Activated naive CD8-positive, alpha-beta T cell treated with anti-CD3 and anti-CD28 coated beads, Interleukin-2, amount 50 U/mL, for 24 hours (primary cell): ENCODE results near the gene HLA-A.
"Not testable (repeated sequence)": the region's sequence is repeated elsewhere in the genome, so short reads cannot be mapped to it uniquely, and the experiment has no call there.

Source experiments
- ATAC-seq: fragments of 150-1000 bp; cut with Tn5 transposase; one replicate; pipeline ENCODE4 v1.10.0; 2021
- DNase-seq: peaks from one replicate; pipeline ENCODE4 v3.0.0; 2021
- H3K27ac Mint-ChIP-seq: one replicate; pipeline ENCODE4 v1.8.0; 2021; ENCODE audit warnings: mild to moderate bottlenecking, mixed read lengths
- H3K27me3 Mint-ChIP-seq: one replicate; pipeline ENCODE4 v1.8.0; 2021; ENCODE audit warnings: mixed read lengths
- H3K36me3 Mint-ChIP-seq: one replicate; pipeline ENCODE4 v1.8.0; 2021; ENCODE audit warnings: low read depth, mixed read lengths
- H3K4me1 Mint-ChIP-seq: one replicate; pipeline ENCODE4 v1.8.0; 2021; ENCODE audit warnings: mixed read lengths
- H3K4me3 Mint-ChIP-seq: one replicate; pipeline ENCODE4 v1.8.0; 2021; ENCODE audit warnings: mild to moderate bottlenecking, moderate library complexity, mixed read lengths
- H3K9me3 Mint-ChIP-seq: one replicate; pipeline ENCODE4 v1.8.0; 2021; ENCODE audit warnings: mixed read lengths

Gene HLA-A

GRCh38 chr6:29925321-29925720 is 17.0 kb upstream of the HLA-A start:
- DNase-seq, result no peak
- Mint-ChIP-seq H3K36me3 (peaks cover 30% of the 10 kb centered on the region), H3K4me1 (peaks cover 49% of the 10 kb centered on the region), H3K27me3 (no peaks in the 10 kb centered on the region), H3K27ac (peak overlapping the region; percentile 95), H3K4me3 (peak overlapping the region; percentile 92), H3K9me3 (no peaks in the 10 kb centered on the region)
- no peak for ATAC-seq

GRCh38 chr6:29925727-29926412 is 16.5 kb upstream of the HLA-A start:
- H3K9me3 Mint-ChIP-seq, result no peaks in the 10 kb centered on the region

GRCh38 chr6:29926413-29927274 is 15.7 kb upstream of the HLA-A start:
- H3K4me3 Mint-ChIP-seq, result peak overlapping the region; percentile 92
- peaks cover 49% of the 10 kb centered on the region for H3K4me1 Mint-ChIP-seq
- ATAC-seq (peak; percentile 87), DNase-seq (peak; percentile 84)
- H3K27ac Mint-ChIP-seq, result peak overlapping the region; percentile 95
- H3K36me3 Mint-ChIP-seq, result peaks cover 33% of the 10 kb centered on the region
- no peaks in the 10 kb centered on the region for H3K27me3 Mint-ChIP-seq
- no peaks in the 10 kb centered on the region for H3K9me3 Mint-ChIP-seq

More at GRCh38 chr6:29925727-29926412, 16.5 kb upstream of the HLA-A start:
- H3K27me3 Mint-ChIP-seq, result no peaks in the 10 kb centered on the region
- H3K4me3 Mint-ChIP-seq, result peak overlapping the region; percentile 92
- H3K27ac Mint-ChIP-seq, result peak overlapping the region; percentile 95
- ATAC-seq (peak; percentile 9), DNase-seq (peak; percentile 41)
- H3K4me1 Mint-ChIP-seq, result peaks cover 49% of the 10 kb centered on the region
- H3K36me3 Mint-ChIP-seq, result peaks cover 32% of the 10 kb centered on the region

- Mint-ChIP-seq H3K27me3 (no peaks in the 10 kb centered on the region), H3K4me1 (peaks cover 49% of the 10 kb centered on the region), H3K9me3 (no peaks in the 10 kb centered on the region), H3K4me3 (peak overlapping the region; percentile 92), H3K36me3 (peaks cover 33% of the 10 kb centered on the region), H3K27ac (peak overlapping the region; percentile 95)
- ATAC-seq (no peak), DNase-seq (no peak)
Observed at GRCh38 chr6:29927275-29927569, 15.1 kb upstream of the HLA-A start.

GRCh38 chr6:29927841-29928388 is 14.4 kb upstream of the HLA-A start:
- ATAC-seq (no peak), DNase-seq (no peak)
- Mint-ChIP-seq H3K9me3 (no peaks in the 10 kb centered on the region), H3K27me3 (no peaks in the 10 kb centered on the region), H3K4me1 (peaks cover 49% of the 10 kb centered on the region), H3K4me3 (peak overlapping the region; percentile 92), H3K36me3 (peaks cover 33% of the 10 kb centered on the region), H3K27ac (peak overlapping the region; percentile 95)

GRCh38 chr6:29930047-29930446 is 12.3 kb upstream of the HLA-A start:
- Mint-ChIP-seq H3K27ac (peak overlapping the region; percentile 38), H3K4me1 (peaks cover 37% of the 10 kb centered on the region), H3K36me3 (peaks cover 34% of the 10 kb centered on the region)
- H3K4me3 Mint-ChIP-seq, H3K9me3 Mint-ChIP-seq, DNase-seq, ATAC-seq, H3K27me3 Mint-ChIP-seq: not testable (repeated sequence)

- Mint-ChIP-seq H3K4me3 (no peak overlapping the region), H3K27ac (no peak overlapping the region), H3K27me3 (no peaks in the 10 kb centered on the region), H3K4me1 (peaks cover 11% of the 10 kb centered on the region), H3K9me3 (peaks cover 3% of the 10 kb centered on the region), H3K36me3 (peaks cover 18% of the 10 kb centered on the region)
- ATAC-seq (no peak), DNase-seq (no peak)
Observed at GRCh38 chr6:29933955-29934354, 8.4 kb upstream of the HLA-A start.

- ATAC-seq (no peak), DNase-seq (no peak)
- H3K27ac Mint-ChIP-seq, result no peak overlapping the region
- H3K27me3 Mint-ChIP-seq, result no peaks in the 10 kb centered on the region
- H3K4me1 Mint-ChIP-seq, result peaks cover 5% of the 10 kb centered on the region
- H3K9me3 Mint-ChIP-seq, result peaks cover 3% of the 10 kb centered on the region
- H3K4me3 Mint-ChIP-seq, result no peak overlapping the region
- H3K36me3 Mint-ChIP-seq, result peaks cover 6% of the 10 kb centered on the region
Observed at GRCh38 chr6:29935273-29935955, 6.9 kb upstream of the HLA-A start.

GRCh38 chr6:29938746-29939508 is 3.4 kb upstream of the HLA-A start:
- Mint-ChIP-seq H3K4me3 (no peak overlapping the region), H3K36me3 (peaks cover 17% of the 10 kb centered on the region), H3K9me3 (peaks cover 3% of the 10 kb centered on the region), H3K27me3 (no peaks in the 10 kb centered on the region), H3K27ac (no peak overlapping the region), H3K4me1 (peaks cover 27% of the 10 kb centered on the region)
- ATAC-seq (no peak), DNase-seq (no peak)

GRCh38 chr6:29941016-29941415 is 1.3 kb upstream of the HLA-A start:
- Mint-ChIP-seq H3K27me3 (no peaks in the 10 kb centered on the region), H3K9me3 (peaks cover 3% of the 10 kb centered on the region), H3K4me3 (peak overlapping the region; percentile 92), H3K4me1 (peaks cover 42% of the 10 kb centered on the region), H3K27ac (peak overlapping the region; percentile 99), H3K36me3 (peaks cover 35% of the 10 kb centered on the region)
- DNase-seq (no peak), ATAC-seq (no peak)

GRCh38 chr6:29941471-29941870 is 861 bp upstream of the HLA-A start:
- H3K9me3 Mint-ChIP-seq, result peaks cover 3% of the 10 kb centered on the region
- ATAC-seq (no peak), DNase-seq (no peak)
- no peaks in the 10 kb centered on the region for H3K27me3 Mint-ChIP-seq
- peak overlapping the region; percentile 92 for H3K4me3 Mint-ChIP-seq
- peaks cover 39% of the 10 kb centered on the region for H3K36me3 Mint-ChIP-seq
- H3K27ac Mint-ChIP-seq, result peak overlapping the region; percentile 99
- H3K4me1 Mint-ChIP-seq, result peaks cover 46% of the 10 kb centered on the region

GRCh38 chr6:29941916-29942274 is 437 bp upstream of the HLA-A start:
- Mint-ChIP-seq H3K36me3 (peaks cover 43% of the 10 kb centered on the region), H3K27me3 (no peaks in the 10 kb centered on the region), H3K27ac (peak overlapping the region; percentile 99), H3K4me1 (peaks cover 50% of the 10 kb centered on the region), H3K9me3 (peaks cover 3% of the 10 kb centered on the region), H3K4me3 (peak overlapping the region; percentile 92)
- no peak for DNase-seq
- no peak for ATAC-seq

GRCh38 chr6:29943053-29943966 is 978 bp downstream of the HLA-A start:
- ATAC-seq (peak; percentile 1), DNase-seq (no peak)
- Mint-ChIP-seq H3K27ac (peak overlapping the region; percentile 99), H3K27me3 (no peaks in the 10 kb centered on the region), H3K36me3 (peaks cover 47% of the 10 kb centered on the region), H3K4me1 (peaks cover 52% of the 10 kb centered on the region), H3K4me3 (peak overlapping the region; percentile 92), H3K9me3 (no peaks in the 10 kb centered on the region)
